GM20000 (cell line): ENCODE results near the gene DNAH12.

ENCODE experiments used
- DNase-seq: peaks from one replicate; pipeline ENCODE4 v3.0.0; 2012; ENCODE audit warnings: low spot score
- CTCF ChIP-seq: IDR thresholded peaks from 2 replicates; pipeline ENCODE4 v1.5.1; 2012; ENCODE audit warnings: mild to moderate bottlenecking, control low read depth; ENCODE audit errors: extremely low read depth, missing control alignments

Gene DNAH12

GRCh38 chr3:57393977-57394376, 150.2 kb downstream of the DNAH12 start:
- no peak for TF ChIP-seq CTCF
- DNase-seq: no peak

GRCh38 chr3:57391767-57392166, 152.4 kb downstream of the DNAH12 start:
- DNase-seq: no peak
- no peak for TF ChIP-seq CTCF

- no peak for TF ChIP-seq CTCF
- DNase-seq: peak; percentile 6
These were observed 154.9 kb downstream of the DNAH12 start for GRCh38 chr3:57389271-57389670.

- TF ChIP-seq CTCF: no peak
- DNase-seq: no peak
These were observed 157.8 kb downstream of the DNAH12 start for GRCh38 chr3:57386307-57386706.

GRCh38 chr3:57385498-57385897, 158.6 kb downstream of the DNAH12 start:
- no peak for TF ChIP-seq CTCF
- no peak for DNase-seq

- no peak for DNase-seq
- TF ChIP-seq CTCF: no peak
These were observed 160.3 kb downstream of the DNAH12 start for GRCh38 chr3:57383838-57384237.

- DNase-seq: no peak
- no peak for TF ChIP-seq CTCF
These were observed 160.7 kb downstream of the DNAH12 start for GRCh38 chr3:57383406-57383805.
